SU-DHL-6 (cell line): Measurements from ENCODE around the gene RPL11.

Experiments
- CTCF ChIP-seq: fragments of 200-600 bp; sonication (generic); IDR thresholded peaks from one replicate; pipeline ENCODE4 v1.5.1; 2017; ENCODE audit warnings: antibody characterized with exemption, mild to moderate bottlenecking, low read length, moderate library complexity; ENCODE audit not compliant: insufficient read depth, poor library complexity, severe bottlenecking
- EZH2phosphoT487 ChIP-seq: fragments of 200-600 bp; sonication (generic), shearing (Covaris generic); conservative IDR thresholded peaks from 2 replicates; pipeline ENCODE4 v1.6.1; 2018; ENCODE audit warnings: mild to moderate bottlenecking, antibody characterized with exemption, low read length, moderate library complexity, mixed read lengths

- TF ChIP-seq CTCF (no peak), EZH2phosphoT487 (no peak)
Observed at GRCh38 chr1:23660671-23661070, 30.9 kb upstream of the RPL11 start.
